GM13977 (cell line): ENCODE results near the gene PPARGC1A.

Source experiments
- DNase-seq: peaks from one replicate; pipeline ENCODE4 v3.0.0; 2012; ENCODE audit warnings: low spot score
- in situ Hi-C: fragments of 300-500 bp; cut with MboI; formaldehyde crosslinking; loops from one replicate; pipeline ENCODE4 v1.12.0; 2022; ENCODE audit warnings: low sequenced_read_pairs, low pct_unique_long_range_greater_than_20kb, mixed read lengths, inconsistent platforms; ENCODE audit not compliant: unreplicated experiment
- TF ChIP-seq, protein P1 (sequence below): IDR thresholded peaks from 2 replicates; pipeline ENCODE4 v1.5.1; 2012; ENCODE audit warnings: mild to moderate bottlenecking, control low read depth; ENCODE audit not compliant: insufficient read depth; ENCODE audit errors: extremely low read depth, missing control alignments

Gene PPARGC1A

DNA sequence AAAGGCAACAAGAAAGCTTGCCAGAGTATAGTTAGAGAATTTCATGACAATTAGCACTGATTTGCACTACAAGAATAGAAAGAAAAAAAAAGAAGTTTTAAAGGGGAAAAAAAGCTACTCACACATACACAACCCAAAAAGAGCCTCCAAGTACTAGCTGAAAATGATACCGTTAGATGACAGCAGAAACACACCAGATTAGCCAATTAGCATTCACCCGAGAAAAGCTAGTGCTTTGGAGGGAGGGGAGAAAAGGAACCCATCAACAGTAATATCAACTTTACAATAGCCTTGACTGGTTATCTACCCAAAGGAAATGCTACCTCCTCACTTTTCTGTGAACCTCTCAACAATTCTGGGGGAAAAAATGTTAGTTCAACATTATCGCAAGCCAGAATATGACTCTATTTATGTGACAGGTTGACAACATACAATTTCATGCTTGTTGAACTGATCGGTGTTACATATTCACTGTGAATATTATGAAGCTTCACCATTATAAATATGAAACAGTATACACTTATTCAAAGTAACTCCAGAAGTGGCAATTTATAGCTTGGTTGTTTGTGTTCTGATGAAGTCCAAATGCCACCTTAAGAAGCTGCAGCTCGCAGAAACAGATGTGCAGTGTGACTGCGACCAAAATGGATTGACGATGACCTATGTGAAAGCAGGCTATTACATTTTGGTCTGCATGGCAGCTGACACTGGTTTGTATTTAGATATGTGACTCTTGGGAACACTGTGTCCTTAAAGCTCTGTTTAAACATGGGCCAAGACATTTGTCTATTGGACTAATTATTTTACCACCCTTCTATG lies 15.9 kb downstream of the PPARGC1A start:
- TF ChIP-seq, protein P1, sequence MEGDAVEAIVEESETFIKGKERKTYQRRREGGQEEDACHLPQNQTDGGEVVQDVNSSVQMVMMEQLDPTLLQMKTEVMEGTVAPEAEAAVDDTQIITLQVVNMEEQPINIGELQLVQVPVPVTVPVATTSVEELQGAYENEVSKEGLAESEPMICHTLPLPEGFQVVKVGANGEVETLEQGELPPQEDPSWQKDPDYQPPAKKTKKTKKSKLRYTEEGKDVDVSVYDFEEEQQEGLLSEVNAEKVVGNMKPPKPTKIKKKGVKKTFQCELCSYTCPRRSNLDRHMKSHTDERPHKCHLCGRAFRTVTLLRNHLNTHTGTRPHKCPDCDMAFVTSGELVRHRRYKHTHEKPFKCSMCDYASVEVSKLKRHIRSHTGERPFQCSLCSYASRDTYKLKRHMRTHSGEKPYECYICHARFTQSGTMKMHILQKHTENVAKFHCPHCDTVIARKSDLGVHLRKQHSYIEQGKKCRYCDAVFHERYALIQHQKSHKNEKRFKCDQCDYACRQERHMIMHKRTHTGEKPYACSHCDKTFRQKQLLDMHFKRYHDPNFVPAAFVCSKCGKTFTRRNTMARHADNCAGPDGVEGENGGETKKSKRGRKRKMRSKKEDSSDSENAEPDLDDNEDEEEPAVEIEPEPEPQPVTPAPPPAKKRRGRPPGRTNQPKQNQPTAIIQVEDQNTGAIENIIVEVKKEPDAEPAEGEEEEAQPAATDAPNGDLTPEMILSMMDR: no peak

DNA sequence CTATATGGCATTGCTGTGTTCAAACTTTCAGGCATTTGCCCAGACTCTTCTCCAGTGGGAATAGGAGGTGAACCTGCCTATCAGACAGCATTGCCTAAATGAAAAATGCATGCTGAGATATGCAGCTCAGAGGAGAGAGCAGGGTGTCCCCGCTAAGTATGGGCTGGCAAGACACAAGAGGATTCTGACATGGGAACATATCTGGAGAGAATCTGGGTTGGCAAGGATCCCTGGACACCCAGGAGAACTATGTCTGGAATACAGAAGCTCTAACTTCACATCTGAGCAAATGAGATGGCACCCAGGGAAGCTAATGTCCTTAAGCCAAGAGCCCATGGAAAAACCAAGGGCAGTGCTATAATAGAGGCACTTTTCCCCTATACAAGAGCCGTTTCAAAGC lies 18.4 kb downstream of the PPARGC1A start:
- no peak for DNase-seq
- in situ Hi-C loops: no loop called here
- TF ChIP-seq, protein P1: no peak

More for the DNA sequence above, 15.9 kb downstream of the PPARGC1A start:
- DNase-seq: no peak
- in situ Hi-C loops: no loop called here

DNA sequence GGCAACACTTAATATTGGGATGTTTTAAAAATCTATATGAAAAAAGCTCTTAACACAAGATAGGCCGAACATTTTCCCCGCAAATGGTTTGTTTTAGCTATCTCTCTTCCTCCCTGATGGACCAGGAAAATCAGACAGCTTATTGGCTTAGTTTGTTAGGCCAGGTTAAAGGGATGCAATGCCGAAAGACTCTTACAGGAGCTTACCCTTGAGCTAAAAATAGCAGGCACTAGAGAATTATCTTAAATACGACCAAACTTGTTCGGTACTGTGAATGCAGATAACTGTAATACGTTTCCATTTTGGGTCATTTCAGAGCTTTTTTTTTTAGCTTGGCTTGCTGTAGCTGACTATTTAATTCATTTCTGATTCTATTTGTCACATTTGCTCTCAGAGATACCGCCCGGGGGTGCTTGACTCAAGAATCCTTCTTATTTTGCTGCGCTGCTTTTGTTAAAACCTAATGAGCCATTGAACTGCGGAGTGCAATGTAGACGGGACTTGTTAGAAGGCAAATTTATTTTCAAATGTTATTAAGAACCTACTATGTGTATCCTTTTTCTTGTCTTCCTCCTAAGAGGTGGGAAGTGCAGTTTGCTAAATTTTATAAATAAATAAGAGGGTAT lies 23.3 kb downstream of the PPARGC1A start:
- in situ Hi-C loops: no loop called here
- TF ChIP-seq, protein P1: no peak
- DNase-seq: no peak

DNA sequence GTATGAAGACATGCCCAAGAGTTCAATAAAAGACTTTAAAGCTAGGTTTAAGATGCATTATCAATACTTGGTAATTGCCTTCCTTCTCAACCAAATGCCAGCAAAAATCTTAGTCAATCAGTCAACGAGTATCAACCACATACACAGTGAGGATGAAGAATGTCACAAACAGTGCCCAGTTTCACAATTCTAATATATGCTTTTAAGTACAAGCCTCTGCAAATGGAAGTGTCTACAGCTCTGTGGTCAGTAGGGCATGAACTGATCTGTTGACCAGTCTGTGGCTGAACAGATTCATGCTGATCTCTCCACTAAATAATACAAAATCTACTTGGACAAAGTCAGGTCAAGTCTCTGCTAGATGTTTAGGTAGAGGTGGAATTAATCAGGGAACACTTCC lies 27.9 kb downstream of the PPARGC1A start:
- no peak for DNase-seq
- TF ChIP-seq, protein P1: no peak
- in situ Hi-C loops: no loop called here

DNA sequence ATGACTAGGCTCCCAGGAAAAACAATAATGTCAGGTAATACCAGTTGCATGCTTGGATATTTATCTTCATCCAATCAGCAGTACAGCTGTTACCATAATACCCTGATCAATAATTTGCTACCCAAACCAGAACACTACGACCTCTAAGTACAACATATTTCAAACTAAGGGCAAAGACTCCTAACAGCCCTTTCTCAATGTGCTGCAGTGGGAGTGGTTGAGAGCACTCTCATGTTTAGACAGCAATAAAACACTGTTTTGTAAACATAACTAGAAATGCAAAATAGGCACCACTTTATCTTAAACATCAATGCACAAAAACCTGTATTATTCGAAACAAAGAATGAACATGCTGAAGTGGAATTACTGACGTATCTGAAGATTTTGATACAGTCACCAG lies 28.9 kb downstream of the PPARGC1A start:
- in situ Hi-C loops: no loop called here
- TF ChIP-seq, protein P1: no peak
- DNase-seq: no peak

DNA sequence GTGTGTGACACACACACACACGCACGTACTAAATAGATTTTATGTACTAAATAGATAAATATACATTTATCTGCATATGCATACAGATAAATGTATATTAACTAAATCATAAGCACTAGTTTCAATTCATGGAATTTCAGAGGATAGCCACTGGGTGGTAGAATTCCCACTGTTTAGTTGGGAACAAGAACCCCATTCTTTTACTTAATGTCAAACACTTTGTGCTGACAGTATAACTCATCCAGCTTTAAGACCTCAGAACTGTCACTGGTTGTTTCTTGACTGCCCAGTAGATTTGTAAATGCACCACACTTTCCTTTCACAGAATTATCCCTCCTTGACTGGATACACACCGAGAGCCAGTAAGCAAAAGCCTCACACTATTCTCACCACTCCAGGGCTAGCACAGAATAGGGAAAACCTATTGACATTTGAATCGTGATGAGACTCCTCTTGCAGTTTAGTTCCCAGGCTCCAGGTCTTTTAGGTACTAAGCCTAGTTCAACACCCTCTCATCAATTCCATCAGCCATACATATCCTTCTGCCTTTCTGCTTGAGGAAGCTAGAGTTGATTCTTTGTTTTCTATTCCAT lies 32.4 kb downstream of the PPARGC1A start:
- DNase-seq: no peak
- TF ChIP-seq, protein P1: no peak

More for the DNA sequence above, 32.4 kb downstream of the PPARGC1A start:
- in situ Hi-C loops: no loop called here
